Measurements from ENCODE around the gene GALNT11. TPM values are rescaled to one million over a fixed set of nuclear protein-coding genes. Genes with fewer than 3 reads are reported as not detected.

GALNT11 gene
- total and polyA plus RNA-seq, 9 of the 15 experiments (the other 6 are each of a cell fraction or from before 2014, with no cell fraction given): 8.2 to 59.5 (median 36.5) TPM

DNA sequence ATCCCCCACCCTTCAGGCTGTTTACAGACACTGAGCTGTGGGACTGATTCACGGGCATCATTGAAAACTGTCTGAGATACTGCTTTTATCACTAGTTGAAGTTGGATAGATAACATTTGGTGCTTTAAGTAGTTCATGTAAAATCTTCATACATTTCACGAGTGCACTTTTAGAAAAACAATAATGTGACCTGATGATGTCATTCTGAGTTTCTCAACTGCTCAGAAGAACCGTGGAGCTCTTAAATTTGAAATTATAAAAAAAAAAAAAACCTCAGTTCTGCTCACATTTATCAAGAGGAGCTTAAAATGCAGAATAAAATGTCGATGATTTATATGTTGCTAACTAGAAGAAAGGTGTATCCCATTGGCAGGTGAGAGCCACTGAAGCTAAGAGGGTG, 81.5 kb downstream of the GALNT11 start:
- 30% methylated on average over 4 of the region's 4 CpGs for WGBS (ENCODE audit: insufficient coverage, low coverage, missing lambda C conversion rate)
- no peaks in the 10 kb centered on the region for H3K9me1 ChIP-seq (ENCODE audit: control insufficient read depth, insufficient read depth, low read length)
- H3K36me3 ChIP-seq (ENCODE audit: control insufficient read depth, insufficient read depth, low read length): peaks cover 28% of the 10 kb centered on the region
- H3K27ac ChIP-seq (ENCODE audit: extremely low read depth, low read depth, low read length): no peak overlapping the region
- no peaks in the 10 kb centered on the region for H3K9me3 ChIP-seq (replicated peaks; ENCODE audit: control insufficient read depth, insufficient read depth, low read depth, low read length)
- TF ChIP-seq MEIS2 (IDR thresholded peaks at IDR 0.05; ENCODE audit: partially characterized antibody) (no peak), KHSRP (IDR thresholded peaks at IDR 0.05) (no peak), L3MBTL2 (IDR thresholded peaks at IDR 0.05) (no peak), EGR1 (conservative IDR thresholded peaks at IDR 0.05) (no peak), HNRNPL (IDR thresholded peaks at IDR 0.05; ENCODE audit: low read depth, low read length) (no peak)
- TF ChIP-seq, protein P1, sequence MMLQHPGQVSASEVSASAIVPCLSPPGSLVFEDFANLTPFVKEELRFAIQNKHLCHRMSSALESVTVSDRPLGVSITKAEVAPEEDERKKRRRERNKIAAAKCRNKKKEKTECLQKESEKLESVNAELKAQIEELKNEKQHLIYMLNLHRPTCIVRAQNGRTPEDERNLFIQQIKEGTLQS (IDR thresholded peaks at IDR 0.05): peak; percentile 47
- TF ChIP-seq, protein P1 (CRISPR knock-in tag; conservative IDR thresholded peaks at IDR 0.05): no peak
- in situ Hi-C loops (cut with MboI) (no loop called here), intact Hi-C loops (cut with micrococcal nuclease) (no loop called here)
- ATAC-seq: 0 out of 3 replicates have a peak, but pooled peaks have one; percentile 13
- ChIA-PET POLR2A (interaction anchor here (1.4 kb wide), 1 partner anchor 10 kb away, joined by 4 read pairs; no protein-coding TSS in a partner anchor), CTCF (ENCODE audit: low intra/inter-chr PET ratio) (interaction anchor here (0.7 kb wide), 1 partner anchor 620 kb away, joined by 3 read pairs; no protein-coding TSS in a partner anchor)
- no peaks in the 10 kb centered on the region for H3K27me3 ChIP-seq (ENCODE audit: control insufficient read depth in 2 of 2, insufficient read depth in 2 of 2, low read length in 2 of 2)
- H2AFZ ChIP-seq (ENCODE audit: low read depth, low read length): no peak overlapping the region
- DNase-seq (ENCODE audit: extremely low read depth in 1 of 4, low spot score in 3 of 4): no peak
- H3K4me1 ChIP-seq (replicated peaks in 1 of 2; ENCODE audit: control insufficient read depth in 2 of 2, insufficient read depth in 2 of 2, low read length in 2 of 2): 0 out of 5 replicates have a peak, but pooled peaks cover 0 to 2% of the 10 kb centered on the region in 2 experiments
- no peaks in the 10 kb centered on the region for H3K79me2 ChIP-seq (ENCODE audit: control insufficient read depth, insufficient read depth, low read length)
- no peak overlapping the region for H3K4me2 ChIP-seq (ENCODE audit: insufficient read depth, low read length)
- H4K20me1 ChIP-seq (replicated peaks; ENCODE audit: control insufficient read depth, insufficient read depth, low read length): no peaks in the 10 kb centered on the region
- FAIRE-seq: no peak
- no peak overlapping the region for H3K4me3 ChIP-seq
- no TSS peak for BruUV-seq (replicated peaks)
- no peak overlapping the region for H3K9ac ChIP-seq (ENCODE audit: insufficient read depth in 1 of 2, low read depth in 2 of 2, low read length in 2 of 2)
